ENCODE measurements around the gene NARS2. TPM values are rescaled to one million over a fixed set of nuclear protein-coding genes. Genes with fewer than 3 reads are reported as not detected.

The NARS2 gene
- total and polyA plus RNA-seq, 9 of the 15 experiments (the other 6 are each of a cell fraction or from before 2014, with no cell fraction given): 26.8 to 48.0 (median 34.2) TPM

DNA sequence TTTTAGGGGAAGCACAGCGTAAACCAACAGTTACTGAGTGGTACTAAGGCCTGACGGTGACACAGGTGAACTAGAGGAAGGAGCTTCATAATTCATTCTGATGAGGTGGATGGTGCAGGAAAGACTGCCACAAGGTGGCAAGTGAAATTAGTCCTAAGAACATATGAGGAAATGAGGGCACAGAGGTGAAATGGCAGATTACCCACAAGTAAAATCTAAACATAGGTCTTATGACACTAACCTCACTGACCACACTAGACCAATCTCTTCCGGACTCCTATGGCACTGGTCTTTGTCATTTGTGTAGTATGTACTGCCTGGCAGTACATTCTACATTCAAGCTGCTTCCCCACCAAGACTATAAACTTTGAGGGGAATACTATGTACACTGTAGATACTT is 177.3 kb downstream of the NARS2 start:
- Histone ChIP-seq H3K9me1 (ENCODE audit: control insufficient read depth, insufficient read depth, low read length) (peaks cover 1% of the 10 kb centered on the region), H3K4me1 (replicated peaks in 1 of 2; ENCODE audit: control insufficient read depth in 2 of 2, insufficient read depth in 2 of 2, low read length in 2 of 2) (peaks cover 32 to 67% of the 10 kb centered on the region in 2 experiments), H3K36me3 (ENCODE audit: control insufficient read depth, insufficient read depth, low read length) (no peaks in the 10 kb centered on the region; the same call in 2 of the 3 replicates), H3K27me3 (ENCODE audit: control insufficient read depth in 2 of 2, insufficient read depth in 2 of 2, low read length in 2 of 2) (no peaks in the 10 kb centered on the region), H3K4me2 (ENCODE audit: insufficient read depth, low read length) (no peak overlapping the region), H3K27ac (ENCODE audit: extremely low read depth, low read depth, low read length) (no peak overlapping the region), H3K9ac (ENCODE audit: insufficient read depth in 1 of 2, low read depth in 2 of 2, low read length in 2 of 2) (no peak overlapping the region), H3K79me2 (ENCODE audit: control insufficient read depth, insufficient read depth, low read length) (peaks cover 88% of the 10 kb centered on the region), H4K20me1 (replicated peaks; ENCODE audit: control insufficient read depth, insufficient read depth, low read length) (peaks cover 6% of the 10 kb centered on the region; the same call in 1 of the 2 replicates), H3K4me3 (no peak overlapping the region), H2AFZ (ENCODE audit: low read depth, low read length) (no peak overlapping the region), H3K9me3 (replicated peaks; ENCODE audit: control insufficient read depth, insufficient read depth, low read depth, low read length) (no peaks in the 10 kb centered on the region)
- POLR2A ChIA-PET: interaction anchor here (1.0 to 1.1 kb wide), 3 partner anchors 9 to 38 kb away, joined by 3 to 4 read pairs (median 3); no protein-coding TSS in a partner anchor
- BruUV-seq (replicated peaks): no TSS peak
- no peak for FAIRE-seq
- TF ChIP-seq RAD21 (CRISPR knock-in tag; conservative IDR thresholded peaks at IDR 0.05 in 1 of 2, IDR thresholded peaks at IDR 0.05 in 1 of 2) (peak in 1 of 2 experiments; percentile 17; a peak in 1 of 4 replicates), ILK (tag; IDR thresholded peaks at IDR 0.05; ENCODE audit: borderline replicate concordance, low read depth) (no peak), ELF2 (CRISPR knock-in tag; IDR thresholded peaks at IDR 0.05) (no peak), ZNF174 (CRISPR knock-in tag; IDR thresholded peaks at IDR 0.05) (no peak), ZBTB49 (CRISPR knock-in tag; IDR thresholded peaks at IDR 0.05; ENCODE audit: borderline replicate concordance) (no peak), NCOA1 (IDR thresholded peaks at IDR 0.05; ENCODE audit: low read depth) (no peak), SP2 (IDR thresholded peaks at IDR 0.05; ENCODE audit: extremely low read depth, low read depth, low read length, poor library complexity, severe bottlenecking) (no peak), PCBP2 (IDR thresholded peaks at IDR 0.05; ENCODE audit: low read depth, low read length, poor library complexity, severe bottlenecking) (no peak), ZNF79 (CRISPR knock-in tag; IDR thresholded peaks at IDR 0.05; ENCODE audit: low read depth) (no peak), RBM17 (IDR thresholded peaks at IDR 0.05; ENCODE audit: borderline replicate concordance, low read depth, low read length) (no peak), ID3 (CRISPR knock-in tag; IDR thresholded peaks at IDR 0.05) (no peak), ID3 (tag; IDR thresholded peaks at IDR 0.05) (0 out of 2 replicates have a peak, but pooled peaks have one; percentile 43)
- TF ChIP-seq, protein P1, sequence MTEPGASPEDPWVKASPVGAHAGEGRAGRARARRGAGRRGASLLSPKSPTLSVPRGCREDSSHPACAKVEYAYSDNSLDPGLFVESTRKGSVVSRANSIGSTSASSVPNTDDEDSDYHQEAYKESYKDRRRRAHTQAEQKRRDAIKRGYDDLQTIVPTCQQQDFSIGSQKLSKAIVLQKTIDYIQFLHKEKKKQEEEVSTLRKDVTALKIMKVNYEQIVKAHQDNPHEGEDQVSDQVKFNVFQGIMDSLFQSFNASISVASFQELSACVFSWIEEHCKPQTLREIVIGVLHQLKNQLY (CRISPR knock-in tag; conservative IDR thresholded peaks at IDR 0.05): no peak
- CTCF ChIA-PET (ENCODE audit: low intra/inter-chr PET ratio): no interaction called here
- DNase-seq (ENCODE audit: extremely low read depth in 1 of 4, low spot score in 3 of 4): no peak
- intact Hi-C loops (cut with micrococcal nuclease) (no loop called here), in situ Hi-C loops (cut with MboI) (no loop called here)
- 68% methylated on average over 3 of the region's 3 CpGs for WGBS (ENCODE audit: insufficient coverage, low coverage, missing lambda C conversion rate)
- ATAC-seq: no peak

Data from K562 (cell line).